ENCODE results near the gene ARL8B. TPM values are rescaled to one million over a fixed set of nuclear protein-coding genes. Genes with fewer than 3 reads are reported as not detected.

The ARL8B gene
- total and polyA plus RNA-seq, 3 donors from 2014 or later, result 50.1 to 60.4 (median 54.5) TPM

DNA sequence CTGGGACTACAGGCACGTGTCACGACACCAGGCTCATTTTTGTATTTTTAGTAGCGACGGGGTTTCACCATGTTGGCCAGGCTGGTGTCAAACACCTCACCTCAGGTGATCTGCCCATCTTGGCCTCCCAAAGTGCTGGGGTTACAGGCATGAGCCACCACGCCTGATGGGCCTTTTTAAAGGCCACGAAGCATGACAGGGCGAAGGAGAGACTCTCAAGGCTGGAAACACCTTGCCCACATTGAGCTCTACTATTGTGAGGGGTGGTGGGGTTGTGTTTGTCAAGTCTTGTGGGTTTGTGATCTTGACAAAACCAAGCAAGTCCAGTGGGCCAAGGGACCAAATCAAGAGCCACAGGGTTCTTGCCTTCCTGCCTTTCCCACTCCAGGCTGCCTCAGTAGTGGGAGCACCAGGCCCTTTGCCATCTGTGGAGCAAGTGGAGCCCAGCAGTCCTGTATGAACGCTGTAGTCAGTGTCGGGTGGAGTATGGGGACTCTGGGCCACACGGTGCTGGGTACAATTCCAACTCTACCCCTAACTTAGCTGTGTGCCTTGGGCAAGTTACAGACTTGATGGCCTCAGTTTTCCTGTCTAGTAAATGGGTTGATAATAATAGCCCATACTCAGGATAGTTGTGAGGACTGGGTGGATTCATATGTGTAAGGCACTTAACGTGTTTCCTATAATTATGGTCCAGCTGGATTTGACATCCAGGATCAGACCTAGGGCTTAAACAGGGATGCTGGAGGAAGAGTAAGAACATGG, 98.8 kb downstream of the ARL8B start:
- Histone ChIP-seq H3K4me3 (no peak overlapping the region), H3K9me3 (no peaks in the 10 kb centered on the region), H3K27me3 (no peaks in the 10 kb centered on the region), H3K36me3 (ENCODE audit: low read depth, missing control alignments) (no peaks in the 10 kb centered on the region), H3K4me1 (no peaks in the 10 kb centered on the region), H3K27ac (no peak overlapping the region)
- DNase-seq, result no peak
- intact Hi-C loops (cut with DNase I; ENCODE audit: low total_unique reads), result no loop called here
- 86 to 94% methylated on average over 10 to 11 of the region's 11 CpGs for WGBS, 2 donors
- TF ChIP-seq, protein P1, sequence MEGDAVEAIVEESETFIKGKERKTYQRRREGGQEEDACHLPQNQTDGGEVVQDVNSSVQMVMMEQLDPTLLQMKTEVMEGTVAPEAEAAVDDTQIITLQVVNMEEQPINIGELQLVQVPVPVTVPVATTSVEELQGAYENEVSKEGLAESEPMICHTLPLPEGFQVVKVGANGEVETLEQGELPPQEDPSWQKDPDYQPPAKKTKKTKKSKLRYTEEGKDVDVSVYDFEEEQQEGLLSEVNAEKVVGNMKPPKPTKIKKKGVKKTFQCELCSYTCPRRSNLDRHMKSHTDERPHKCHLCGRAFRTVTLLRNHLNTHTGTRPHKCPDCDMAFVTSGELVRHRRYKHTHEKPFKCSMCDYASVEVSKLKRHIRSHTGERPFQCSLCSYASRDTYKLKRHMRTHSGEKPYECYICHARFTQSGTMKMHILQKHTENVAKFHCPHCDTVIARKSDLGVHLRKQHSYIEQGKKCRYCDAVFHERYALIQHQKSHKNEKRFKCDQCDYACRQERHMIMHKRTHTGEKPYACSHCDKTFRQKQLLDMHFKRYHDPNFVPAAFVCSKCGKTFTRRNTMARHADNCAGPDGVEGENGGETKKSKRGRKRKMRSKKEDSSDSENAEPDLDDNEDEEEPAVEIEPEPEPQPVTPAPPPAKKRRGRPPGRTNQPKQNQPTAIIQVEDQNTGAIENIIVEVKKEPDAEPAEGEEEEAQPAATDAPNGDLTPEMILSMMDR (IDR thresholded peaks at IDR 0.05), result no peak
- no peak for TF ChIP-seq POLR2A (IDR thresholded peaks at IDR 0.05)

DNA sequence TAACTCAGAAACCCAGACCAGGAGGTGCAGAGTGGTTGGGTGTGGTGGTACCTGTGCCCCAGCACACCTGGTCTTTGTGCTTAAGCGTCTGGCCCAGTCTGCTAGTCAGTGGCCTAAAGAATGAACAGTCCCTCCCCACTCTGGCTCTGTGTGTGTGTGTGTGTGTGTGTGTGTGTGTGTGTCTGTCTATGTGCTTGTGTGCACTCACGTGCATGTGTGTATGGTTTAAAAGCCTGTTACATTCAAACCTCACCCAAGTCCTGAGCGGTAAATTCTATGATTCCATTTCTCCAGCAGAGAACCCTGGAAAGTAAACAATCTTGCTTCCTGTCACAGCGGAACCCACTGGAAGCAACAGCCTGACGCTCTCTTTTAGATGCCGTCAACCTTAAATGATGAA, 99.6 kb downstream of the ARL8B start:
- intact Hi-C loops (cut with DNase I; ENCODE audit: low total_unique reads), result no loop called here
- Histone ChIP-seq H3K4me1 (no peaks in the 10 kb centered on the region), H3K27me3 (no peaks in the 10 kb centered on the region), H3K27ac (no peak overlapping the region), H3K9me3 (no peaks in the 10 kb centered on the region), H3K36me3 (ENCODE audit: low read depth, missing control alignments) (no peaks in the 10 kb centered on the region), H3K4me3 (no peak overlapping the region)
- no peak for TF ChIP-seq POLR2A (IDR thresholded peaks at IDR 0.05)
- TF ChIP-seq, protein P1 (IDR thresholded peaks at IDR 0.05), result no peak
- DNase-seq, result no peak
- WGBS, 2 donors, result 62 to 63% methylated on average over 6 of the region's 6 CpGs

DNA sequence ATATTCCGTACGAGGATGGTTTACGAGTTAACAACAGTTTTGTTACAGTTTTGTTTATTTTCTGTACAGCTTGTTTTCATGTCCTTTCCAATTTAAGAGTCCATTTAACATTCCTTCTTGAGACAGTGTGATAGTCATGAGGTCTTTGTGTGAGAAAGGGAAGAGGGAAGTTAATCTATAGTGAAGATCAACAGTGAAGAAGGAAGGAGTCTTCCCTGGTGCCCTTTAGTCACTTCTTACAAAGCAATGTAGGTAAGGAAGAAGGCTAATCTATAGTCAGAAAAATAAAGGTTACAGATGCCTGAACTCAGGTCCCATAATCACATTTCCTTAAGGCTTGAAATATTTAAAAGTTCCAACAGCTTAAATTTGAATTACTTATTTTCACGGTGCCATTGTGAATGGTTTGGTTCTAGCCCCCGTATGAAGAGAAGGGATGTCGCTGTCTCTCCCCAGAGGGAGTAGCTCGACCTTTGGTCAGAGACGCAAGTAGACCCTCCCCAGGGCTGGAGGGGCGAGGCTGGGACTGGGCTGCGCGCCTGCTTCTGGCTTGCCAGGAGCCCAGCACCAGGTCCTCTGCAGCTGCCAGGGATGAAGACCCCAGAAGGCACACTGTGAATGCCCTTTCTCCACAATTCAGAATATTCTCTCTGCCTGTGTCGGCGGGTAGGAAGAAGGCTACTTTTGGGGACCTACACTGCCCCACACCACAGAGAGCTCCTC, 100.4 kb downstream of the ARL8B start:
- WGBS, 2 donors, result 90% methylated on average over 13 of the region's 13 CpGs
- DNase-seq, result no peak
- Histone ChIP-seq H3K9me3 (no peaks in the 10 kb centered on the region), H3K4me1 (no peaks in the 10 kb centered on the region), H3K27ac (no peak overlapping the region), H3K4me3 (no peak overlapping the region), H3K27me3 (no peaks in the 10 kb centered on the region), H3K36me3 (ENCODE audit: low read depth, missing control alignments) (no peaks in the 10 kb centered on the region)
- intact Hi-C loops (cut with DNase I; ENCODE audit: low total_unique reads), result no loop called here
- no peak for TF ChIP-seq POLR2A (IDR thresholded peaks at IDR 0.05)
- TF ChIP-seq, protein P1 (IDR thresholded peaks at IDR 0.05), result no peak

DNA sequence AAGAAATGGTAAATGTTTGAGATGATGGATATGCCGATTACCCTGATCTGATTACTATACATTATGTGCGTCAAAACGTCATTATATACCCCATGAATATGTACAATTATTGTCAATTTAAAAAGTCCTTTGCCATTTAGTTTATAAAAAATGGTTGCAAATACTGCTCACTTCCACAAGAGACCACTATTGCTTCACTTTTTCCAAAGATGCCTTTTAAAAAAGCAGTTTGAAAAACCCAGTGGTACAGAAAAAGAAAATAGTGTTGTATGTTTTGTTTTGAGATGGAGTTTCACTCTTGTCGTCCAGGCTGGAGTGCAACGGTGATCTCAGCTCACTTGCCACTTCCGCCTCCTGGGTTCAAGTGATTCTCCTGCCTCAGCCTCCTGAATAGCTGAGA, 104.7 kb downstream of the ARL8B start:
- Histone ChIP-seq H3K27me3 (no peaks in the 10 kb centered on the region), H3K9me3 (no peaks in the 10 kb centered on the region), H3K4me1 (no peaks in the 10 kb centered on the region), H3K27ac (no peak overlapping the region), H3K36me3 (ENCODE audit: low read depth, missing control alignments) (no peaks in the 10 kb centered on the region), H3K4me3 (no peak overlapping the region)
- no peak for TF ChIP-seq POLR2A (IDR thresholded peaks at IDR 0.05)
- TF ChIP-seq, protein P1 (IDR thresholded peaks at IDR 0.05), result peak in 2 of 3 experiments; percentile 26
- WGBS, 2 donors, result 59 to 64% methylated on average over 6 of the region's 6 CpGs
- DNase-seq, result no peak
- intact Hi-C loops (cut with DNase I; ENCODE audit: low total_unique reads), result no loop called here

Data from testis (tissue), 3 donors.